CD4-positive, alpha-beta T cell (primary cell): ENCODE measurements around the gene GPC5. TPM values are rescaled to one million over a fixed set of nuclear protein-coding genes. Genes with fewer than 3 reads are reported as not detected.

Experiments
- ATAC-seq: fragments of 200-7000 bp; cut with Tn5 transposase; one replicate; pipeline ENCODE4 v1.10.0; 2022; ENCODE audit warnings: mild to moderate bottlenecking; ENCODE audit not compliant: poor library complexity
- CTCF ChIA-PET: fragments of 350-600 bp; sonication (Branson Sonifier 250); formaldehyde crosslinking; loops from one replicate; lab custom pipeline; 2021; ENCODE audit warnings: antibody characterized with exemption, inconsistent platforms; lab: Charles Lee
- POLR2A ChIA-PET: fragments of 350-600 bp; sonication (Branson Sonifier 250); formaldehyde crosslinking; loops from one replicate; lab custom pipeline; 2021; ENCODE audit warnings: antibody characterized with exemption, inconsistent platforms; lab: Charles Lee
- DNase-seq, 14 experiments: peaks; one replicate each; pipeline ENCODE4 v3.0.0-alpha.2; 2013 to 2020; ENCODE audit warnings: mixed read lengths in 2 of 14
- H3K27ac ChIP-seq, 2 donors: one replicate each; pipeline versions ENCODE4 v1.5.1 to v1.7.0; 2013; ENCODE audit warnings: low read length in 2 of 2, low read depth in 1 of 2, mild to moderate bottlenecking in 1 of 2
- H3K27me3 ChIP-seq, 2 experiments: 1 replicate in 1 of 2; 2 replicates in 1 of 2; pipeline versions ENCODE4 v1.6.1 to v1.7.0; 2013; ENCODE audit warnings: low read length in 2 of 2, control low read depth in 1 of 2, mild to moderate bottlenecking in 1 of 2, moderate library complexity in 1 of 2; ENCODE audit not compliant: insufficient read depth in 2 of 2, control insufficient read depth in 1 of 2
- H3K36me3 ChIP-seq: one replicate; pipeline ENCODE4 v1.6.1; 2013; ENCODE audit warnings: low read length, control low read depth; ENCODE audit not compliant: insufficient read depth
- H3K4me1 ChIP-seq: one replicate; pipeline ENCODE4 v1.6.1; 2013; ENCODE audit warnings: low read length, control low read depth; ENCODE audit not compliant: insufficient read depth
- H3K4me3 ChIP-seq: one replicate; pipeline ENCODE4 v1.5.1; 2013; ENCODE audit warnings: mild to moderate bottlenecking, low read length, moderate library complexity
- H3K9me3 ChIP-seq, 2 experiments: 1 replicate in 1 of 2; 2 replicates in 1 of 2; pipeline versions ENCODE4 v1.6.1 to v1.7.0; 2013; ENCODE audit warnings: low read length in 2 of 2, mild to moderate bottlenecking in 2 of 2, control low read depth in 1 of 2, moderate library complexity in 1 of 2; ENCODE audit not compliant: control insufficient read depth in 1 of 2, insufficient read depth in 1 of 2
- H3K27ac Mint-ChIP-seq: one replicate; pipeline ENCODE4 v1.8.0; 2020; ENCODE audit warnings: mixed read lengths
- H3K27me3 Mint-ChIP-seq: one replicate; pipeline ENCODE4 v1.8.0; 2021; ENCODE audit warnings: mixed read lengths
- H3K36me3 Mint-ChIP-seq: one replicate; pipeline ENCODE4 v1.8.0; 2021; ENCODE audit warnings: low read depth, mixed read lengths
- H3K4me1 Mint-ChIP-seq: one replicate; pipeline ENCODE4 v1.8.0; 2021; ENCODE audit warnings: low read depth, mixed read lengths
- H3K4me3 Mint-ChIP-seq: one replicate; pipeline ENCODE4 v1.8.0; 2020; ENCODE audit warnings: mild to moderate bottlenecking, mixed read lengths
- H3K9me3 Mint-ChIP-seq: one replicate; pipeline ENCODE4 v1.8.0; 2020; ENCODE audit warnings: mixed read lengths
- CTCF ChIP-seq: fragments of 200-600 bp; IDR thresholded peaks from one replicate; pipeline ENCODE4 v1.8.0; 2022; ENCODE audit warnings: antibody characterized with exemption, mild to moderate bottlenecking
- intact Hi-C, 2 experiments: fragments of 100-400 bp; cut with DNase I in 1 of 2; cut with micrococcal nuclease in 1 of 2; formaldehyde crosslinking; loops; one replicate each; pipeline versions ENCODE4 v1.15.1 to v1.9.0; 2023 to 2025; cut with DNase I, micrococcal nuclease
- total RNA-seq, 174 experiments: library from RNA in 2 of 174; stranded (reverse) in 2 of 174; gene quantifications; one replicate each; pipeline ENCODE4 v1.2.3 and lab custom pipeline; 2021 to 2026

Gene GPC5
- total RNA-seq, 2 experiments from 2014 or later = not detected

GRCh38 chr13:92362717-92363116 lies 964.3 kb downstream of the GPC5 start:
- POLR2A ChIA-PET = no interaction called here
- no peak for TF ChIP-seq CTCF
- Mint-ChIP-seq H3K27ac (no peak overlapping the region), H3K27me3 (no peaks in the 10 kb centered on the region), H3K4me3 (no peak overlapping the region), H3K36me3 (no peaks in the 10 kb centered on the region), H3K9me3 (peaks cover 3% of the 10 kb centered on the region), H3K4me1 (no peaks in the 10 kb centered on the region)
- H3K36me3 ChIP-seq = no peaks in the 10 kb centered on the region
- no peak for DNase-seq
- H3K4me1 ChIP-seq = no peaks in the 10 kb centered on the region
- H3K27me3 ChIP-seq = no peaks in the 10 kb centered on the region
- no peak overlapping the region for H3K27ac ChIP-seq
- CTCF ChIA-PET = no interaction called here
- peaks cover 0 to 11% of the 10 kb centered on the region in 2 experiments for H3K9me3 ChIP-seq
- intact Hi-C loops = no loop called here
- no peak for ATAC-seq
- no peak overlapping the region for H3K4me3 ChIP-seq

GRCh38 chr13:92365904-92366303 lies 967.5 kb downstream of the GPC5 start:
- POLR2A ChIA-PET = no interaction called here
- DNase-seq = no peak
- CTCF ChIA-PET = no interaction called here
- no peak overlapping the region for H3K4me3 Mint-ChIP-seq
- H3K9me3 ChIP-seq = peaks cover 0 to 5% of the 10 kb centered on the region in 2 experiments
- no peak overlapping the region for H3K4me3 ChIP-seq
- H3K4me1 ChIP-seq = no peaks in the 10 kb centered on the region
- H3K27me3 Mint-ChIP-seq = no peaks in the 10 kb centered on the region
- H3K27me3 ChIP-seq = no peaks in the 10 kb centered on the region
- no peaks in the 10 kb centered on the region for H3K36me3 Mint-ChIP-seq
- no peaks in the 10 kb centered on the region for H3K9me3 Mint-ChIP-seq
- no peak for TF ChIP-seq CTCF
- no peaks in the 10 kb centered on the region for H3K36me3 ChIP-seq
- intact Hi-C loops = loop anchor here in 1 of 2 experiments (1.0 kb wide), 1 partner anchor 10 kb away; no protein-coding TSS in a partner anchor
- no peak overlapping the region for H3K27ac ChIP-seq
- no peak for ATAC-seq
- H3K27ac Mint-ChIP-seq = no peak overlapping the region
- no peaks in the 10 kb centered on the region for H3K4me1 Mint-ChIP-seq

GRCh38 chr13:92377396-92377795 lies 979.0 kb downstream of the GPC5 start:
- H3K27ac ChIP-seq = no peak overlapping the region
- ChIA-PET POLR2A (no interaction called here), CTCF (no interaction called here)
- intact Hi-C loops = no loop called here
- TF ChIP-seq CTCF = no peak
- H3K4me3 Mint-ChIP-seq = no peak overlapping the region
- ATAC-seq = no peak
- no peaks in the 10 kb centered on the region for H3K4me1 Mint-ChIP-seq
- no peaks in the 10 kb centered on the region for H3K36me3 Mint-ChIP-seq
- H3K9me3 Mint-ChIP-seq = peaks cover 5% of the 10 kb centered on the region
- no peaks in the 10 kb centered on the region for H3K4me1 ChIP-seq
- peaks cover 0 to 4% of the 10 kb centered on the region in 2 experiments for H3K9me3 ChIP-seq
- H3K27me3 ChIP-seq = no peaks in the 10 kb centered on the region
- H3K4me3 ChIP-seq = no peak overlapping the region
- no peaks in the 10 kb centered on the region for H3K36me3 ChIP-seq
- H3K27ac Mint-ChIP-seq = no peak overlapping the region
- H3K27me3 Mint-ChIP-seq = no peaks in the 10 kb centered on the region
- DNase-seq = no peak
